CD1c-positive myeloid dendritic cell (primary cell): ENCODE data around the gene TRIM46.
A peak's percentile ranks its signal among the peaks of the same experiment; 100 is the strongest.
"Not testable (repeated sequence)": the region's sequence is repeated elsewhere in the genome, so short reads cannot be mapped to it uniquely, and the experiment has no call there.

Experiments used
- DNase-seq: peaks from one replicate; pipeline ENCODE4 v3.0.0-alpha.2; 2016; ENCODE audit errors: extremely low spot score

Gene TRIM46

DNA sequence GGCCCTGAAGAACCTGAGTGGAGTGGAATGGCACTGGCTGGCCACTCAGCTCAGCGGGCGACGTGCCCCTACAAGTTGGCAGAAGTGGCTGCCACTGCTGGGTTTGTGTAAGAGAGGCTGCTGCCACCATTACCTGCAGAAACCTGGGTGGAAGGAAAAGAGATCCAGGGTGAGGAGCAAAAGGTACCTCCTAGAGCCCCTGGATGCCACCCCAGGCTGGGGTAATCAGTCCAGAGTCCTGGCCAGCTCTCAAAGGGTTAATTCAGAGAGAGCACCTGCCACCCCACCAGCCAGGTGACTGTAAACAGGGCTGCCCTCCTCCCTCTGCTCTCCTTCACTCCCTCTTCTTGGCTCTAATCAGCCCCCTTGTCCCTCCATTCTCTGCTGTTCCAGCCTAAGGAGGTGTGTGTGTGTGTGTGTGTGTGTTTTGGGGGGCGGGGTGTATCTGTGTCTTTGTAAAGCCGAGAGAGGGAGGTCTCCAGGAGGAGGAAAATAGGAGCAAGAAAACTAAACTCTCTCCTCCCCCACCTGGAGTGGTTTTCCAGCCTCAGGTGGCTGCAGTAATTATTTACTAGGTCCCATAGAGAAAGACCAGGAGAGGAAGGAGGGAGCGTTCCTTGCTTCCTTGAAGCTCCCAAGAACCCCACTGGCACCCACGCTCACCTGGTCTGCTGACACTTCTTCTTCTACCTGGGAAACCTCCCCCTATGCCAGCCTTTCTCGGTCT, 12.6 kb downstream of the TRIM46 start:
- DNase-seq, result no peak

GRCh38 chr1:155186794-155187455, 13.3 kb downstream of the TRIM46 start:
- no peak for DNase-seq

- no peak for DNase-seq
Measured at GRCh38 chr1:155187456-155187891, 13.8 kb downstream of the TRIM46 start.

DNA sequence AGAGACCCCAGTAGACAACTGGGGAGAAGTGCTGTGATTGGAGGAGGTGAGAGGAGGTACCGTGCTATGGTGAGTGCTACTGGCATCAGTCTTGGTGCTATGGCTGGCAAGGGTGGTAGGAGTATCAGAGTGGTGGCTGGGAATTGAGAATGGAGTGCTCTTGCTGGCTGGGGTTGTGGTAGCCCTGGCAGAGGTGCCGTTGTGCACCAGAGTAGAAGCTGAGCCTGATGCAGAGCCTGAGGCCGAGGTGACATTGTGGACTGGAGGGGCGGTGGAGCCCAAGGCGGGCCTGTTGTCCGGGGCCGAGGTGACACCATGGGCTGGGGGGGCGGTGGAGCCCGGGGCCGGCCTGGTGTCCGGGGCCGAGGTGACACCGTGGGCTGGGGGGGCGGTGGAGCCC, 14.6 kb downstream of the TRIM46 start:
- no peak for DNase-seq

DNA sequence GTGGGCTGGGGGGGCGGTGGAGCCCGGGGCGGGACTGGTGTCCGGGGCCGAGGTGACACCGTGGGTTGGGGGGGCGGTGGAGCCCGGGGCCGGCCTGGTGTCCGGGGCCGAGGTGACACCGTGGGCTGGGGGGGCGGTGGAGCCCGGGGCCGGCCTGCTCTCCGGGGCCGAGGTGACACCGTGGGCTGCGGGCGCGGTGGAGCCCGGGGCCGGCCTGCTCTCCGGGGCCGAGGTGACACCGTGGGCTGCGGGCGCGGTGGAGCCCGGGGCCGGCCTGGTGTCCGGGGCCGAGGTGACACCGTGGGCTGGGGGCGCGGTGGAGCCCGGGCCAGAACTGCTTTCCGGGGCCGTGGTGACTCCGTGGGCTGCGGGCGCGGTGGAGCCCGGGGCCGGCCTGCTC, 16.3 kb downstream of the TRIM46 start:
- DNase-seq, result not testable (repeated sequence)

GRCh38 chr1:155191904-155192303, 18.3 kb downstream of the TRIM46 start:
- no peak for DNase-seq

DNA sequence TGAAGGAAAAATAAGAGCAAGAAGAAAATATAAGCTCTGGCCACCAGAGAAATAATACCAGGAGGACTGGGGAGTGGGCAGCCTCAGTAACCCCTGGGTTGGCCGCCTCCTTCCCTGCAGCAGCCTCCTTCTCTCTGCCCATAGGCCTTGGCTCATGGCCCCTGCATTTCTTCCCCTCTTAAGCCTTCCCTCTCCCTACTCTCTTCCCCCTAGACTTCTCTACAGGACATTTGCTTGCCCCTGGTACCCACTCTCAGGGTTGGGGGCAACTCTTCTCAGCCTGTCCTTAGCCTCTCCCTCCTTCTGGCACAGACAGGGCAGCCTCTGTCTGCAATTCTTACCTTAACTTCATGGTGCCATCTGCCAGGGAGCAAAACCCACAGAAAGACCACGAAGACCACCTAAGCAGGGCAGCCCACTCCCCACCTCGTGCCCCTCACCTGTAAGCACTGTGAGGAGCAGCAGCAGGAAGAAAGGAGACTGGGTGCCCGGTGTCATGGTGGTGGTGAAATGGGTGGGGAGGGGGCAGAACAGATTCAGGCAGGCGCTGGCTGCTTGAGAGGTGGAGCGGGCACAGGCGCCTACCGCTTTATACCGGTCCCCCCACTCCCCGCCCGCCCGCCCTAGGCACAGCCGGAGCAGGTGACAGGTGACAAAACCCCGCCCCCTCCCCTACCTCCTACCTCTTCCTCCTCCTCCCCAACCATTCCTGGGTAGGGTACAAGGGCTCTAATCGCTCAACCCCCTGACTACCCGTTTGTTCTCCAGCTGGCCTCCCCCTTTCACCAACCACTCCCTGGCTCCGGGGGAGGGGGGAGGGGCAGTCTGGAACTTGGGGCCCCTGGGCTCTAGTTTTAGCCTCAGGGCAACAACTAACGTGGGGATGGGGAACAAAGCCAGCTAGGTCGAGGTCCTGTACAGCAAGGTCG, 19.0 kb downstream of the TRIM46 start:
- no peak for DNase-seq

DNA sequence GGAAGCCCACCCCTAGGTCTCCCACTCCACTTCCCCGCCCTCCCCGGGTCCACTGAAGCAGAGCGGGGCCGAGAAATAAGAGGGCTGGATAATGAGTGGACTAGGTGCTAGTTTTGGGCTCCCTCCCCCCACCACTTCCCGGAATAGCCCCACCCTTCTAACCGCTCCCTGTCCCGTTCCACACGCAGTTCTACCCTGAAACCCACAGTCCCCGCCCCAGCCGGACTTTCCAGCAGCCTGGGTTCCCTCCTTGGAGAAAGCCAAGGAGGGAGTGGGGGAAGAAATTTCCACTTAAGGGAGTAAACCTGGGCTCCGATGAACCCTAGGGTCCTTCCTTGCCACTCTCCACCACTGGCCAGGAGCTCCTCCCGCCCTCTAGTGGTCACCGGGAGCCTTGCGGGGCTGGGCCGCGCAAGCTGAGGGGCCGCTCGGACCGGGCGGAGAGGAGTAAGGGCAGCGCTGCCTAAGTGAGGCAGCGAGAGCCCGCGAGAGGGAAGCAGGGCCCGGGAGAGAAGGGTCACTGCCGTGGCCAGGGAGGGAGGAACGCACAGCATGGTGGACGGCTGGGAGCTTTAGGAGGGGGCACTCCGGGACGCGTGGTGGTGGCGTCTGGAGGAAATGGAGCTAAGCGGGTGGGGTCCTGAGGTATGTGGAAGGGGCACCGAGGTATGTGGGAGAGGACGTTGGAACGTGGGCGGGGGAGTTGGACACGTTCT, 19.8 kb downstream of the TRIM46 start:
- peak; percentile 87 for DNase-seq

DNA sequence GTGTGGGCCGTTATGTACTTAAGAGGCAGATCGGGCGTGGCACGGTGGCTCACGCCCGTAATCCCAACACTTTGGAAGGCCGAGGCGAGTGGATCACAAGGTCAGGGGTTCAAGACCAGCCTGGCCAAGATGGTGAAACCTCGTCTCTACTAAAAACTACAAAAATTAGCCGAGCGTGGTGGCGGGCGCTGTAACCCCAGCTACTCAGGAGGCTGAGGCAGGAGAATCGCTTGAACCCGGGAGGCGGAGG, 20.3 kb downstream of the TRIM46 start:
- not testable (repeated sequence) for DNase-seq

DNA sequence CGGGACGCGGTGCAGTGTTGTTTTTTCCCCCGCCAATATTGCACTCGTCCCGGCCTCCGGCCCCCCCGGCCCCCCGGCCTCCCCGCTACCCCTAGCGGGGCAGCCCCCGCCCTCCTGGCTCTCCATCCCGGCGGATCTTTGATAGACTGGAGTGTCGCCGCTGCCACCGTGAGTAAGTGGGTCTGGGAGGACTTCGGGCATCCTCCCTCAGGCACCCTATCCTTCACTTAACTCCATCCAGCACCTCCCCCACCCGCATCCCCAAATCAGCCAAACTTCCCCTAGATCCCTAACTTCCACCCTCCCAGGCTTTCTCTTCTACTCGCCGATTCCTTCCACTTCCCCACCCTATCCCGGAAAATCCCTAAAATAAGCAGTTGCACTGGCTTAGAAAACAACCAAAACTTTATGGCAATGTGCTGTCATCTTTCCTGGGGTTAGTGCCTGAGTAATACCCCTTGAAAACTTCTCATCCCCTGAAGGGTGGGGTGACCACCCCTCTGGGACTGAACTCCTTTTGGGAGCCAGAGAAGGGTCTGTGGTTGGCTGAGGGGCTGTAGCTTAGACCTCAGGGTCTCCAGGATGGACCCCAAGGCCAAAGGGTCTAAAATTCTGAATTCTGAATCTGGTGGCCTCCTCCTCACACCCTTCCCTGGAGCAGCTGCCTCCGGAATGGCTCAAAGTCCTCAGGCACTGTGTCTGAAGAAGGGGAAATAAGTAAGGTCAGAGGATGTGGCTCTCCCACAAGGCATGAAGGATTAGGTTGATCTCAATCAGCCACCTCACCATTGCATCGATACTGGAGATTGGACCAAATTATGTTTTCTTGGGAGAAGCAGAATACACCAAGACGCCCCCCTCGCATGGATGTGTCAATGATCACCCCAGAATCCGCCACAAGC, 21.8 kb downstream of the TRIM46 start:
- DNase-seq, result no peak

- DNase-seq, result no peak
Measured at GRCh38 chr1:155196103-155196892, 22.6 kb downstream of the TRIM46 start.

DNA sequence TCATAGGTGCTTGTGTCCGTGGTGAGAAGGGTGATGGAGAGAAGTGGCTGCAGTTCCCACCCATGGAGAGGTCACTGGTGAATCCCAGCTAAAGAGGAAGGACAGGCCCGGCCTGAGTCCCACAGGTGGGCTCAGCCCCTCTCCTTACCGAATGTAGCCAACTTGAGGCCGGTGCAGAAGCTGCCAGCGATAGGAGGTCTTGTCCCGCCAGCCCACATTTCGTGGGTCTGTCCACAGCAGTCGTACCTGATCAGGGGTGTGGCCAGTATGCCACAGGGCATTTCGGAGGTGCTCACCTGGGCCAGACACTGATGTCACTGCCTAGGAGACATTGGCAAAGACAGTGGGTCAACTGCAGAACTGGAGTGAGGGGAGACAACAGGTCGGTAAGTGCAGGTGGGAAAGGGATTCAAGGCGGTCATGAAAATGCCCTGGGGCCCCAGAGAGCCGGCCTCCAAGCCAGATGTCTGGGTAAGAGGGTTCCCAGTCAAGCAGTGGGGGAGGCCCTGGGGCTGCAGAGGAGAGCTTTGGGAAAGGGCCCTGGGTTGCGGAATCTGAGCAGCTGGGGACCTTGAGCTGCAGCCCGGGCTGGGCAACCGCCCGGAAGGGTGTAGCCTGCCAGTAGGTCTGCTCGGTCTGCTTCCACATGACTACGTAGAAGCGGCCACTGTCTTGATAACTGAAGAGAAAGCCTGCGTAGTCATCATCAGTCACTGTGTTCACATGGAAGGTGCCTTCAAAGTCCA, 23.4 kb downstream of the TRIM46 start:
- DNase-seq, result no peak

DNA sequence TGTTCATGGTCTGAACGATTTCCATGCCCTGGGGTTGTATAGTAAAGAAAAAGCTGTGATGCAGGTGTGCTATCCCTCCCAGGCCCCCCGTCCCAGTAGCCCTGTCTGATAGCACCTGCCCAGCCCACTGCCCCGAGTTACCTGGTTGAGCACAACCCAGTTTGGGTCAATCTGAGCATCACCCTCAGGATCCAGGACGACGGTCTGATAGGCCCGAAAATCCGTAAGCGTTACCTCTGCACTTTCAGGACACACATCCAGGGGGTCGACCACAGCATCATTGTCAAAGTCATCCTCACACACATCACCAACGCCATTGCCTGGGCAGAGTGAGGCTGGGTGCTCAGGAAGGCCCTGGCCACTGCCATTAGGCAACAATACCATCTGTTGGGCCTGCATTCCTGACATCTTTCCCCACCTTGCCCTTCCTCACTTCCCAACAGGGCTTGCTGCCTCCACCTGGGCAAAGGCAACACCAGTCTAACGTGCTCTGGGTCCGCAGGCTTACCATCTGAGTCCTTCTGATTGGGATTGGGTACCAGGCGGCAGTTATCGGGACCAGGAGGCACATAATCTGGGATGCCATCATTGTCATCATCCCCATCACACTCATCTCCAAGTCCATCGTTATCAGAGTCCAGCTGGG, 24.4 kb downstream of the TRIM46 start:
- DNase-seq, result no peak

DNA sequence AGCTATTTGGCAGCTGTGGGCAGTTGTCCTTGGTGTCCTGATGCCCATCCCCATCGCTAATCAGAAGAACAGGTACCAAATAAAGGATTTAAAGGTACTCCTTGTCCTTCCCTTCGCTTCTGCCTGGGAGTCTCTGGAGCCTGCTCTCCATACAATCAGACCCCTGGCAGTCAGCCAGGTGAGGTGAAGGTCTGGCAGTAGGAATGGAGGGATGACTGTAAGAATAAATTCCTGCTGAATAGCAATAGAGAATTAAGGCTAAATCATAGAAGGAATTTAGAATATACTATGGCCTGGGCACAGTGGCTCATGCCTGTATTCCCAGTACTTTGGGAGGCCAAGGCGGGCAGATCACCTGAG, 24.9 kb downstream of the TRIM46 start:
- DNase-seq, result no peak

GRCh38 chr1:155199792-155200191, 26.1 kb downstream of the TRIM46 start:
- no peak for DNase-seq

- DNase-seq, result no peak
Measured at GRCh38 chr1:155200920-155201319, 27.3 kb downstream of the TRIM46 start.

- DNase-seq, result no peak
Measured at GRCh38 chr1:155202198-155202597, 28.5 kb downstream of the TRIM46 start.

DNA sequence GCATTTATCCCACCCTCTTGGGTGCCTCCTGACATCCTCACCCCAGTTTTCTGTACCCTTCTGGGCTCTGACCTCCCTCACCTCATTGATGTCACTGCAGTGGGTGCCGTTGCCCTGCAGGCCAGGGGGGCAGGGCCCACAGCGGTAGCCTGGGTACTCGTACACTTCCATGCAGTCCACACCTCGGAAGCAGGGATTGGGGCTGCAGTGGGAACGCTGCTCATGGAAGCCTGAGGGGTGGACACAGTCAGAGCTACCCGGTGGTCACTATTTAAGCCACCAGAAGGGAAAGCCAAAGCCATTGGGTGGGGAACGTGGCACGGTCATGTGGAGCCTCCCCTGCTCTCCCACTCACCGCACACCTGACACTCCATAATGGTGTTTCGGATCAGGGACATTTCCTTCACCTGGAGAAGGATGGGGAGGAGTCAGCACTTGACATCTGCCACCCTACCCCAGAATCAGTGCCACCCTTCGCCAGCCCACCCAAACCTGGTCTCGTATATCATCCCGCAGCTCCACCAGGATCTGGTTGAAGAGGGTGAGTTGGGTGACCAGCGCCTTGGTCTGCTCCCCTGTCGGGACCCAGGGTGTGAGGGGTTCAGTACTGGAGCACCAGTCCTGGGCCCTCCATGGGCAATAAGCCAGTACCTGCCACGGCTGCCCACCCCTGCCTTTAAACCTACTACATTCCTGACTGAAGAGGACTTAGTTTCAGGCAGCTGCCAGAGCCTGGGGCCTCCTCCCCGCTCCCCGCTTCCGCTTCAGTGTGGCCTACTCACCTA, 29.3 kb downstream of the TRIM46 start:
- DNase-seq, result no peak
